Measurements from ENCODE around the gene STAT1. TPM values are rescaled to one million over a fixed set of nuclear protein-coding genes. Genes with fewer than 3 reads are reported as not detected.

The STAT1 gene
- total RNA-seq, 6 donors from 2014 or later, result 69.3 to 120 (median 83.1) TPM

- ATAC-seq (ENCODE audit: low FRiP score in 2 of 2), result no peak
- H3K9me3 ChIP-seq, result no peaks in the 10 kb centered on the region
- TF ChIP-seq POLR2A (IDR thresholded peaks at IDR 0.05), result no peak
- TF ChIP-seq POLR2AphosphoS5 (IDR thresholded peaks at IDR 0.05), result peak in 1 of 2 donors; percentile 23
- peaks cover 9 to 32% (median 16%) of the 10 kb centered on the region in 4 donors for H3K4me1 ChIP-seq
- H3K4me3 ChIP-seq, result peak overlapping the region in 1 of 4 donors; percentile 16
- 60 to 68% methylated on average over 7 of the region's 7 CpGs for WGBS, 2 donors
- H3K27ac ChIP-seq, result peak overlapping the region in 1 of 4 donors; percentile 16
- H3K36me3 ChIP-seq, result no peaks in the 10 kb centered on the region
- peaks cover 0 to 5% (median 0%) of the 10 kb centered on the region in 4 donors for H3K27me3 ChIP-seq
- DNase-seq, result no peak
These were observed 9.3 kb upstream of the STAT1 start for GRCh38 chr2:191023235-191023679.

GRCh38 chr2:191020742-191021381 lies 6.9 kb upstream of the STAT1 start:
- DNase-seq (peak in 1 of 2 donors; percentile 65), ATAC-seq (ENCODE audit: low FRiP score in 2 of 2) (peak; percentile 50 to 85)
- Histone ChIP-seq H3K27me3 (peaks cover 0 to 5% (median 0%) of the 10 kb centered on the region in 4 donors), H3K36me3 (no peaks in the 10 kb centered on the region), H3K27ac (peak overlapping the region; percentile 94 to 97 (median 96)), H3K4me3 (peak overlapping the region; percentile 66 to 76 (median 71)), H3K9me3 (no peaks in the 10 kb centered on the region), H3K4me1 (peaks cover 9 to 32% (median 14%) of the 10 kb centered on the region in 4 donors)
- 10 to 13% methylated on average over 9 to 14 of the region's 14 CpGs for WGBS, 2 donors
- TF ChIP-seq EP300 (IDR thresholded peaks at IDR 0.05) (peak in 1 of 4 donors; percentile 20), POLR2A (IDR thresholded peaks at IDR 0.05) (no peak), POLR2AphosphoS5 (IDR thresholded peaks at IDR 0.05) (peak in 1 of 2 donors; percentile 81), CTCF (IDR thresholded peaks at IDR 0.05) (no peak)

- Histone ChIP-seq H3K4me3 (peak overlapping the region; percentile 66 to 76 (median 71)), H3K9me3 (no peaks in the 10 kb centered on the region), H3K27me3 (peaks cover 0 to 5% (median 0%) of the 10 kb centered on the region in 4 donors), H3K27ac (peak overlapping the region; percentile 94 to 97 (median 96)), H3K36me3 (no peaks in the 10 kb centered on the region), H3K4me1 (peaks cover 11 to 32% (median 14%) of the 10 kb centered on the region in 4 donors)
- WGBS, 2 donors, result 0% methylated on average over 54 to 56 of the region's 59 CpGs
- ATAC-seq (ENCODE audit: low FRiP score in 2 of 2), result peak; percentile 97 to 99
- peak in 3 of 4 donors; percentile 89 to 99 (median 93) for TF ChIP-seq POLR2A (IDR thresholded peaks at IDR 0.05)
- peak; percentile 99 for TF ChIP-seq POLR2AphosphoS5 (IDR thresholded peaks at IDR 0.05)
- peak; percentile 83 to 100 (median 96) for TF ChIP-seq EP300 (IDR thresholded peaks at IDR 0.05)
- TF ChIP-seq CTCF (IDR thresholded peaks at IDR 0.05), result peak in 5 of 6 experiments; percentile 13 to 69 (median 51)
- peak; percentile 94 to 99 for DNase-seq
These were observed 6.3 kb upstream of the STAT1 start for GRCh38 chr2:191020221-191020741.

- DNase-seq (no peak), ATAC-seq (ENCODE audit: low FRiP score in 2 of 2) (no peak)
- 89 to 93% methylated on average over 3 of the region's 3 CpGs for WGBS, 2 donors
- Histone ChIP-seq H3K4me3 (no peak overlapping the region), H3K9me3 (no peaks in the 10 kb centered on the region), H3K36me3 (no peaks in the 10 kb centered on the region), H3K27ac (peak overlapping the region in 1 of 4 donors; percentile 96), H3K27me3 (peaks cover 0 to 5% (median 0%) of the 10 kb centered on the region in 4 donors), H3K4me1 (peaks cover 19 to 41% (median 19%) of the 10 kb centered on the region in 4 donors)
- TF ChIP-seq POLR2A (IDR thresholded peaks at IDR 0.05) (no peak), CTCF (IDR thresholded peaks at IDR 0.05) (no peak), POLR2AphosphoS5 (IDR thresholded peaks at IDR 0.05) (no peak), EP300 (IDR thresholded peaks at IDR 0.05) (no peak)
These were observed 5.4 kb upstream of the STAT1 start for GRCh38 chr2:191019376-191019775.

GRCh38 chr2:191018643-191019119 lies 4.7 kb upstream of the STAT1 start:
- no peaks in the 10 kb centered on the region for H3K36me3 ChIP-seq
- DNase-seq (no peak), ATAC-seq (ENCODE audit: low FRiP score in 2 of 2) (no peak)
- TF ChIP-seq EP300 (IDR thresholded peaks at IDR 0.05) (no peak), POLR2AphosphoS5 (IDR thresholded peaks at IDR 0.05) (no peak), POLR2A (IDR thresholded peaks at IDR 0.05) (no peak), CTCF (IDR thresholded peaks at IDR 0.05) (no peak)
- WGBS, 2 donors, result 71 to 89% methylated on average over 3 of the region's 3 CpGs
- H3K27ac ChIP-seq, result no peak overlapping the region
- H3K27me3 ChIP-seq, result peaks cover 0 to 5% (median 0%) of the 10 kb centered on the region in 4 donors
- no peaks in the 10 kb centered on the region for H3K9me3 ChIP-seq
- H3K4me3 ChIP-seq, result no peak overlapping the region
- peaks cover 19 to 42% (median 19%) of the 10 kb centered on the region in 4 donors for H3K4me1 ChIP-seq
